T-helper 1 cell treated with Interleukin-12 subunit alpha and Interleukin-12 subunit beta and Interleukin-4 antibody, amounts not matched to agents 30 μg/mL and 1 μg/mL, for 36 hours (primary cell): ENCODE measurements around the gene OR2F1.

ENCODE experiments used
- H3K27ac Mint-ChIP-seq: one replicate; pipeline ENCODE4 v1.8.0; 2021; ENCODE audit warnings: mild to moderate bottlenecking, mixed read lengths
- H3K27me3 Mint-ChIP-seq: one replicate; pipeline ENCODE4 v1.8.0; 2021; ENCODE audit warnings: low read depth, mixed read lengths
- H3K36me3 Mint-ChIP-seq: one replicate; pipeline ENCODE4 v1.8.0; 2021; ENCODE audit warnings: low read depth, mixed read lengths
- H3K4me1 Mint-ChIP-seq: one replicate; pipeline ENCODE4 v1.8.0; 2021; ENCODE audit warnings: low read depth, mixed read lengths
- H3K4me3 Mint-ChIP-seq: one replicate; pipeline ENCODE4 v1.8.0; 2021; ENCODE audit warnings: mild to moderate bottlenecking, moderate library complexity, mixed read lengths
- H3K9me3 Mint-ChIP-seq: one replicate; pipeline ENCODE4 v1.8.0; 2021; ENCODE audit warnings: mixed read lengths

OR2F1 gene

DNA sequence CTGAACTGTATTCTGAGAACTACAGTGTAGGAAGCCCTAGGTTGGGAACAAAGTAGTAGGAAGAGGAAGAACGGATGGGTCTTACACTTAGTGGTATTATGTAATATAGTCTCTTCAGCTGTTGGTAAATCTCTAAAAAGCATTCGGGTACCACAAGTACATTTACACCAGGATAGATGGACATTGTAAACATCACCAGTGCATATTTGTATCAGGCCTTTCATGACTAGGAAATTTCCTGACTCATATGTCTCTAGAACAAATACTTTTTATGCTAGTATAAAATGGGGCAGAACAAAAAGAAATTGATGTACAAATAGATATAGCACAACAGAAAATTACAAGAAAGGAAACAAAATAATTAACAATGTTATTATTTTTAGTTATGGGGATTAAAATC lies 23.9 kb downstream of the OR2F1 start:
- Mint-ChIP-seq H3K27me3 (peaks cover 12% of the 10 kb centered on the region), H3K9me3 (no peaks in the 10 kb centered on the region), H3K36me3 (no peaks in the 10 kb centered on the region), H3K4me1 (no peaks in the 10 kb centered on the region), H3K4me3 (no peak overlapping the region), H3K27ac (no peak overlapping the region)

DNA sequence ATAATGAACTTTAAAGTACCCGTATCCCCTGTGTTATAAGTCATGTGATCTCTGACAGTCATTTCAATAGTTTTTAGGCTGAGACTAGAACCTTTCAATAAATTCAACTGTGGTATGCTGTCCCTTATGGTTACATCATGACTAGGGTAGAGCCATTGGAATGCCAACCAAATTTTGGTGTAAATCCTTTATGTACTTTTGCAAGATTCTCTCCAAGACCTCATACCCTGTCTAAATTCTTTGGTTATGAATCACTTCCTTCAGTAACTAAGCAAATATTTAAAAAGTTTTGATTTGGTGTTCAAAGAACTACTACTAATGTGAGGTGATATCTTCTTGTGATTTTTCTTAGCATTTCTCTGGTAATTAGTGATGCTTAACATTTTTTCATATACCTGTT lies 24.7 kb downstream of the OR2F1 start:
- Mint-ChIP-seq H3K4me1 (no peaks in the 10 kb centered on the region), H3K9me3 (no peaks in the 10 kb centered on the region), H3K36me3 (no peaks in the 10 kb centered on the region), H3K27me3 (peaks cover 12% of the 10 kb centered on the region), H3K27ac (no peak overlapping the region), H3K4me3 (no peak overlapping the region)

DNA sequence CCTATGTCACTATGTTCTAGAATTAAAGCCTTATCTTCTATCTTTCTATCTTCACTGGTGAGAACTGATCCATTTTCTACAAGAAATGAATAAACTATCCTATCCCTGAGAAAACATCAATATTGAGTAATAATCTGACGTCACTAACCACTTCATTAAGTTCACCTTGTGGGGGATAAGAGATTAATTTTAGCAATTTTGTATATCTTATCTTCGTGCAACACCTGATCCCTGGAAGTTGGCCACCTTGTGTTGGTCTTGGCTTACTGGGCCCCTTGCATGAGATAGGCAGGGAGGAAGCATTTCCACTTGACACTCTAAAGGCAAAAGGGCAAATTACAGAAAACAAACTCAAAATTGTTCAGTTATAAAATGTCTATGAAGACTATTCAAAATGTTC lies 25.4 kb downstream of the OR2F1 start:
- H3K27me3 Mint-ChIP-seq: peaks cover 6% of the 10 kb centered on the region
- no peaks in the 10 kb centered on the region for H3K4me1 Mint-ChIP-seq
- H3K4me3 Mint-ChIP-seq: no peak overlapping the region
- no peaks in the 10 kb centered on the region for H3K9me3 Mint-ChIP-seq
- no peak overlapping the region for H3K27ac Mint-ChIP-seq
- no peaks in the 10 kb centered on the region for H3K36me3 Mint-ChIP-seq

DNA sequence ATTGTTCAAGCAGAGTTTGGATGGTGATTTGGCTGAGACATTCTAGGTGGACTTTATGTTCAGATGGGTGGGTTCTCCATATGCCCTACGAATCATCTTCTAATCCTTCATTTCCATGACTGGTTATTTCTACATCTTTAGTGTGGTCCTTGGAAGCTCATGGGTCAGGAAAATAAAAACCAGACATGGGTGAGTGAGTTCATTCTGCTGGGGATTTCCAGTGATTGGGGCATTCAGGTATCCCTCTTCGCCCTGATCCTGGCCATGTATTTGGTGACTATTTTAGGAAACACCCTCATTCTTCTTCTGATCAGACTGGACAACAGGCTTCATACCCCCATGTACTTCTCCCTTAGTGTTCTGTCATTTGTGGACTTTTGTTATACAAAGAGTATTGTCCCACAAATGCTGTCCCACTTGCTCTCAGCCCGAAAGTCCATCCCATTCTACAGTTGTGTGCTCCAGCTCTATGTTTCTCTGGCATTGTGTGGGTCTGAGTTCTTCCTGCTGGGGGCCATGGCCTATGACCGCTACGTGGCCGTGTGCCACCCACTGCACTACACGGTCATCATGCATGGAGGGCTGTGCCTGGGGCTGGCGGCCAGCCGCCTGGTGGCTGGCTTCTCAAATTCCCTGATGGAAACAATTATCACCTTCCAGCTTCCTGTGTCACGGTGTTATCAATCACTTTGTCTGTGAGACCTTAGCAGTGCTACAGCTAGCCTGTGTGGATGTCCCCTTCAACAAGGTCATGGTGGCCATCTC lies 26.3 kb downstream of the OR2F1 start:
- H3K9me3 Mint-ChIP-seq: no peaks in the 10 kb centered on the region
- H3K27me3 Mint-ChIP-seq: peaks cover 6% of the 10 kb centered on the region
- H3K36me3 Mint-ChIP-seq: no peaks in the 10 kb centered on the region
- H3K4me1 Mint-ChIP-seq: no peaks in the 10 kb centered on the region
- no peak overlapping the region for H3K27ac Mint-ChIP-seq
- no peak overlapping the region for H3K4me3 Mint-ChIP-seq

DNA sequence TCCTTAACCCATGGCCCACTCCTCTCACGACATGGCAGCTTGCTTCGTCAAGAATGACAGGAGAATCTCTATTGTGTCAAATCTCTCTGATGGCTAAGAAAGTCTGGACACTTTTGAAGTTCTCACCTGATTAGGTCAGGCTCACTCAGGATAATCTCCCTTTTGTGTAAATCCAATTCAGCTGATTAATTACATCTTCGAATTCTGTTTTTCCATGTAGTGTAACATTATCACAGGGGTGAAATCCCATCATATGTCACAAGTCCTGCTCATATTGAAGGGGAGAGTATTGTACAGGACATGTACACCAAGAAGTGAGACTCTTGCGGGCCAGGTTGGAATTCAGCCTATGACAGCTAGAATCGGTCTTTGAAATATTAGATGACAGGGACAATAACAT lies 29.3 kb downstream of the OR2F1 start:
- Mint-ChIP-seq H3K27me3 (peaks cover 3% of the 10 kb centered on the region), H3K4me3 (no peak overlapping the region), H3K9me3 (peaks cover 3% of the 10 kb centered on the region), H3K4me1 (peaks cover 9% of the 10 kb centered on the region), H3K27ac (no peak overlapping the region), H3K36me3 (no peaks in the 10 kb centered on the region)

DNA sequence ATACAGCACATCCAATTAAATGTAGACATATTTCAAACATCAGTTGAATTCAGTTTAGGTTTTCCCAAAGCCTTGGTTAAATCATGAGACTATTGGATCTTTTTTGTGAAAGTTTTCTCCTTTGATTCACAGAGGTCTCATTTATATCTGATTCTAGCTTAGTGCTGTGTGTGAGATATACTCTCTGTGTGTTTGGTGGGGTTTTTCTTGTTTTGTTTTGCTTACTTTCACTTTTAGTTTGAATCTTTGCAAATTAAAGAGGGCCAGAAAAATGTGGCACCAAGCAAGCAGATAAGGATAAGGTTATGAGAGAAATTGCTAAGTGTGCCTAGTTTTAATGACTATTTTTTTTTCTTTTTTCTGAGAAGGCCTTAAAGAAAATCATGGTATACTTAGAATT lies 32.9 kb downstream of the OR2F1 start:
- Mint-ChIP-seq H3K27me3 (peaks cover 5% of the 10 kb centered on the region), H3K27ac (no peak overlapping the region), H3K9me3 (peaks cover 10% of the 10 kb centered on the region), H3K4me3 (no peak overlapping the region), H3K36me3 (peaks cover 2% of the 10 kb centered on the region), H3K4me1 (peaks cover 9% of the 10 kb centered on the region)

DNA sequence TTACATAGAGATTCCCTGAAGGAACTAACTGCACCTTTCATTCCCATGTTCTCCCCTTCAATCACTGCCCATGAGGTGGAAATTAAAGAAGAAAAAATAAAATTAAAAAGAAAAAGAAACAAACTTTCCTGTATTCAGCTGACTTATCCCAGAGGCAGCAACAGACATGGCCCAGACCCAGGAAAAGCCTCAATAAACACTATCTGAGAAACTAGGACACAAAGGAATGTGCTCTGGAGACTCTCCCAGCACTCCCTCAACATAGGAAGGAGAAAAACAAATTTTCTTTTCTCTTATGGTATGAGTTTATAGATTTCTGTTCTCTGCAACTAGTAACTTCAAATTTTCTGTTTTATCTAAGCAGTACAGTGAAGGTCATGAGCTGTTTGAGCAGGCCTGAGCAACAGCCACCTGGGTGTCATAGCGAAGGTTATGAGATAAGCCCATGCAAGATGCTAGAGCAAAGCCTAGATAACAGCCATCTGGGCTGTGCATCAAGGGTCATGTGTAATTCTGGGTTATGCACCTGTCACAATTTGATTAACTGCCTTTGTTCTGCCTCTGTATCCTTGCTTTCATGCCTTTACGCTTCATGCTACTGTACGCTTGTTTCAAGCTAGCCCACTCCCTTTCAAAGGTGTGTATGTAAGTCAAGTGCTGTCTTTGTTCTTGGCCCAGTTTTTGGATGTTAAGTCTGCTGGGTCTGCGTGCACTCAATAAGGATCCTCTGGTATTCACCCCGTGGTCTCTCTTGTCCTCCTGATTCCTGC lies 34.5 kb downstream of the OR2F1 start:
- H3K27me3 Mint-ChIP-seq: peaks cover 7% of the 10 kb centered on the region
- H3K36me3 Mint-ChIP-seq: peaks cover 2% of the 10 kb centered on the region
- peaks cover 10% of the 10 kb centered on the region for H3K9me3 Mint-ChIP-seq
- H3K27ac Mint-ChIP-seq: no peak overlapping the region
- H3K4me1 Mint-ChIP-seq: peaks cover 9% of the 10 kb centered on the region
- no peak overlapping the region for H3K4me3 Mint-ChIP-seq

DNA sequence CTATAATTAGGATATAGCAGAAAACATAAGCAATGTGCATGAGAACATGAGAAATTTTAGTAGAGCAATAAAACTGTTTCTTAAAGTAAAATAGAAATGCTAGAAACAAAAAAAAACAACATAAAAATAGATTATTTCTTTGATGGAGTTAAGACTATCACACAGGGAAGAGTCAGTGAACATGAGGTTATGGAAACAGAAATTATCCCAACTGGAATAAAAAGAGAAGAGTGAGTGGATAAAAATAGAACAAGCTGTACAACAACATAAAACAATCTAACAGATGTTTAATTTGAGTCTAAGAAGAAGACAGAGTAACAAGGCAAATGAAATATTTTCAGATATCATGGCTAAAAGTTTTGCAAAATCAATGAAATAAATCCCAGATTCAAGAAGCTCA lies 38.0 kb downstream of the OR2F1 start:
- Mint-ChIP-seq H3K27me3 (peaks cover 11% of the 10 kb centered on the region), H3K36me3 (peaks cover 2% of the 10 kb centered on the region), H3K4me1 (no peaks in the 10 kb centered on the region), H3K27ac (no peak overlapping the region), H3K4me3 (no peak overlapping the region), H3K9me3 (peaks cover 10% of the 10 kb centered on the region)

DNA sequence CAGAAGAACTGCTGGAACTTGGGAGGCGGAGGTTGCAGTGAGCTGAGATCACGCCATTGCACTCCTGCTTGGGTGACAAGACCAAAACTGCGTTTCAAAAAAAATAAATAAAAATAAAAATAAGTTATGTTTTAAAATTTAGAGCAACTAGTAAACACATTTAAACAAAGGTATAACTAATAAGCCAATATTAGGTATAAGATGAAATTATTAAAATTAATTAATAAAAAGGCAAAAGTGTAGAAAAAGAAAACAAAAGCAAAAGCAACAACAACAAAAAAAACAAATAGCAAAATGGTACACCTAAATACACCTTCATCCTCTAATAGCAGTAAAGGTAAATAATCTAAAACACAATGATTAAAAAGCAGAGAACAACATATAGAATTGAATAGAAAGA lies 39.3 kb downstream of the OR2F1 start:
- Mint-ChIP-seq H3K36me3 (peaks cover 2% of the 10 kb centered on the region), H3K4me1 (no peaks in the 10 kb centered on the region), H3K27ac (no peak overlapping the region), H3K4me3 (no peak overlapping the region), H3K9me3 (peaks cover 7% of the 10 kb centered on the region), H3K27me3 (peaks cover 11% of the 10 kb centered on the region)

DNA sequence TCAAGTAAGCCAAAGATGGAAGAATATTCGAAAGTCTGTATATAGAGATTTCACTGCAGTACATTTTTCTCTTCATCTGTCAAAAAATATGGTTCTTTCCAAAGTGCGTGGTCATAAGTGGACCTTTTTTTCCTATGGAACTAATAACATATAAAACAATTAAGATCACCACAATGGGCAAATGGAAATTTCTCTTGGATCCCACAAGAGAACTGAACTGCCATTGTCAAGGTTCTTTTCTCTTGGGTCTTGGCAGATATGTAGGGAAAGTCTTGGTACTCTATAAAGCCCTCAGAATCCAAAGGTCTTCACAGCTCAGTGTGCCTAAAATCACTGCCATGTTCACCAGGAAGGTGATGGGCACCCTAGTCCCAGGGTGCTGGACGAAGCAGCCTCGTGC lies 45.4 kb downstream of the OR2F1 start, which contains the start of gene OR6B1:
TSS of gene OR6B1 (plus strand) at position 301 of the 400 bp plus-strand sequence. CDS start 3,677 bp downstream, outside the sequence.
- Mint-ChIP-seq H3K27me3 (peaks cover 3% of the 10 kb centered on the region), H3K27ac (no peak within 1 kb of the TSS), H3K4me1 (no peaks in the 10 kb centered on the region), H3K36me3 (no peaks in the 10 kb centered on the region), H3K9me3 (no peaks in the 10 kb centered on the region), H3K4me3 (no peak within 1 kb of the TSS)

DNA sequence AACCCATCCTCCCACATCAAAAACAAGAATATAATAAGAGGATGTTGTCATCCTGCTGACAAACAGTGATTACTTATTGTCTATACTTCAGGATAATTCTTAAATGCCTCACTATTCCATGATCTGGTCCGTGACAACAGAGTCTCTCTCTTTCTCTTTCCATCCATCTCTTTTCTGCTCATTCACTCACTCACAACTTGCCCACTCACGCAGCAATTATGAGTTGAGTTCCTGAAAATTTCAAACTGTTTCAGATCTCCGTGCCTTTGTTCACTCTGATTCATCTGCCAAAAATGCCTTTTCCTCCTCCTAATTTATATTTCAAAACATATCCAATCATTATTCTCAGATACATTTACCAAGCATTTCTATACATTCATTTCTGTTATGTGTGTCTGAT lies 46.9 kb downstream of the OR2F1 start:
- H3K27me3 Mint-ChIP-seq: no peaks in the 10 kb centered on the region
- no peaks in the 10 kb centered on the region for H3K9me3 Mint-ChIP-seq
- no peak overlapping the region for H3K27ac Mint-ChIP-seq
- H3K4me1 Mint-ChIP-seq: no peaks in the 10 kb centered on the region
- H3K36me3 Mint-ChIP-seq: no peaks in the 10 kb centered on the region
- no peak overlapping the region for H3K4me3 Mint-ChIP-seq

DNA sequence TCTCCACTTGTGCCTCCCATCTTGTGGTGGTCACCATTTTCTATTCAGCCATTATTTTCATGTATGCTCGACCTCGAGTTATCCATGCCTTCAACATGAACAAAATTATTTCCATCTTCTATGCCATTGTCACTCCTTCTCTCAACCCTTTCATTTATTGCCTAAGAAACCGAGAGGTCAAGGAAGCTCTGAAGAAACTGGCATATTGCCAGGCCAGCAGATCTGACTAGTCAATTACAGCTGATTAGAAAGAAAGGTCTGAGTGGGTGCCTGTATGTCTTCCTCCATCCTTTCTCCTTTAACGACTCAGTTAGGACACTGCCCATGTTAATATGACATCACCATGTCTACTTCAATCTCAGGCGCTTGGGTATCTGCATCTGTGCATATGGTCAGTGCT lies 50.1 kb downstream of the OR2F1 start:
- Mint-ChIP-seq H3K36me3 (no peaks in the 10 kb centered on the region), H3K27me3 (no peaks in the 10 kb centered on the region), H3K4me1 (no peaks in the 10 kb centered on the region), H3K4me3 (no peak overlapping the region), H3K27ac (no peak overlapping the region), H3K9me3 (no peaks in the 10 kb centered on the region)

DNA sequence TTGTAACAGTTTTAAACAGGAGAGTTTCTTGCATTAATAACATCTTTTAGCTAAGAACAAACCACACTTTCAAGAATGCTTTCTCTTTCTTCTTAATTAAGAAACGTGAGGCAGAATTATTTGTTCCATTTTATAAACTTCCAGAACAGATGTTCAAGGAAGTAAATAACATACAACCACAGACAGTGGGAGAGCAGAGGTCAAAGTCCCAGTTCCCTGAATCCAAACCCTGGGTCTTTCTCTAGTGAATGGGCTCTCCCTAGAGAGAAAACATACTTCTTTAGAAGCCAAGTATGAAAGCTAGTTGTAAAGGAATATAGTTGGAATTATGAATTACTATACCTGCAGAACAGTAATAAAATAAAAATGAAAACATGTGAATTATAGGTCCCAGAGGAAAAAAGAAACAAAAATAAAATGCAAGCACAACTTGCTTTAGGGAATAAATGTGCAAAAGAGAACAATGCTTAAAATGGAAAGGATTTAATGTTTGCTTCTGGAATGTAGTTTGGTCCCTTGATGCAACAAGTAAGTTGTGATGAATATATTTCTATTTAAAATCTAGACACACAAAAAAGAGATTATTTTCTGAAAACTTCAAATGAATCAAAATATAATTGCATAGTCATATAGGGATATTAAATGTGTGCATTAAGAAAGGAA lies 51.5 kb downstream of the OR2F1 start:
- Mint-ChIP-seq H3K9me3 (peaks cover 4% of the 10 kb centered on the region), H3K4me1 (no peaks in the 10 kb centered on the region), H3K36me3 (no peaks in the 10 kb centered on the region)

DNA sequence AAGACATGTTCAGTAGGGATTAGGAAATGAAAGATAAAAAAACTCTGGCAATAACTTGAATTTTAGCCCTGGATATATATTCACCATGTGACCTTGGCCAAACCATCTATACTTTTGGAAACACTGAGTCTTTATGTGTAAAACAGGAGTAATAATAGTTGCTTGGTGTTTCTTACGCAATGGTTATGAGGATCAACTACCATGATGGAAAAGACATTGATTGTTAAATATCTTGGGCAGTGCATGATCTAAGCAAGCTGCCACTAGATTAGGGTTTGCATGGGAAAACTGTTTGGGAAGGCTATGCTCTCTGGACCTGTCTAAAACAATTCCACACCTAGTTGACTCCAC lies 52.0 kb downstream of the OR2F1 start:
- Mint-ChIP-seq H3K27me3 (no peaks in the 10 kb centered on the region), H3K9me3 (peaks cover 4% of the 10 kb centered on the region), H3K36me3 (no peaks in the 10 kb centered on the region), H3K4me3 (no peak overlapping the region), H3K27ac (no peak overlapping the region), H3K4me1 (no peaks in the 10 kb centered on the region)

More for the DNA sequence above, 51.5 kb downstream of the OR2F1 start:
- H3K4me3 Mint-ChIP-seq: no peak overlapping the region
- no peak overlapping the region for H3K27ac Mint-ChIP-seq
- no peaks in the 10 kb centered on the region for H3K27me3 Mint-ChIP-seq

DNA sequence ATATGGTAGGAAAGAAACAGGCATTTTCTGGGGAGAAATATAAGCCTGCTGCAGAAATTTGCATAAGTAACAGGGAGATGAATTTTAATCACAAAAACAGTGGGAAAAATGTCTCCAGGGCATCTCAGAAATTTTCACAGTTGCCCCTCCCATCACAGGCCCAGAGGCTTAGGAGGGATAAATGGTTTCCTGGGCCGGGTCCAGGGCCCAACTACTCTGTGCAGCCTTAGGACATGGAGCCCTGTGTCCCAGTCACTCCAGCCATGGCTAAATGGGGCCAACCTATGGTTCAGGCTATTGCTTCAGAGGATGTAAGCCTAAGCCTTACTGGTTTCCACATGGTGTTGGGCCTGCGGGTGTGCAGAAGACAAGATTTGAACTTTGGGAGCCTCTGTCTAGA lies 54.7 kb downstream of the OR2F1 start:
- H3K4me3 Mint-ChIP-seq: no peak overlapping the region
- no peaks in the 10 kb centered on the region for H3K4me1 Mint-ChIP-seq
- H3K36me3 Mint-ChIP-seq: no peaks in the 10 kb centered on the region
- H3K9me3 Mint-ChIP-seq: peaks cover 4% of the 10 kb centered on the region
- no peak overlapping the region for H3K27ac Mint-ChIP-seq
- H3K27me3 Mint-ChIP-seq: no peaks in the 10 kb centered on the region
